ENCODE data around the gene FUNDC2. TPM values are rescaled to one million over a fixed set of nuclear protein-coding genes. Genes with fewer than 3 reads are reported as not detected.

The FUNDC2 gene
- total RNA-seq, 1 donor from 2014 or later: 207 TPM

GRCh38 chrX:155056877-155057792 lies 30.5 kb downstream of the FUNDC2 start:
- intact Hi-C loops (cut with DNase I): no loop called here
- peak; percentile 82 for DNase-seq (ENCODE audit: low spot score)

- intact Hi-C loops (cut with DNase I): no loop called here
- DNase-seq (ENCODE audit: low spot score): no peak
Observed at GRCh38 chrX:155061760-155062159, 35.1 kb downstream of the FUNDC2 start.

- no peak for DNase-seq (ENCODE audit: low spot score)
- intact Hi-C loops (cut with DNase I): no loop called here
Observed at GRCh38 chrX:155065035-155065734, 38.5 kb downstream of the FUNDC2 start.

- intact Hi-C loops (cut with DNase I): no loop called here
- no peak for DNase-seq (ENCODE audit: low spot score)
Observed at GRCh38 chrX:155068165-155068564, 41.5 kb downstream of the FUNDC2 start.

- intact Hi-C loops (cut with DNase I): no loop called here
- DNase-seq (ENCODE audit: low spot score): no peak
Observed at GRCh38 chrX:155069414-155069813, 42.8 kb downstream of the FUNDC2 start.

GRCh38 chrX:155070038-155070437 lies 43.4 kb downstream of the FUNDC2 start:
- no peak for DNase-seq (ENCODE audit: low spot score)
- intact Hi-C loops (cut with DNase I): loop anchor here (2.0 kb wide), 1 partner anchor 43 kb away; the partner anchor contains the start of gene FUNDC2

GRCh38 chrX:155070663-155070974 lies 44.0 kb downstream of the FUNDC2 start:
- intact Hi-C loops (cut with DNase I): loop anchor here (2.0 kb wide), 1 partner anchor 44 kb away; the partner anchor contains the start of gene FUNDC2
- no peak for DNase-seq (ENCODE audit: low spot score)

GRCh38 chrX:155070975-155071693 lies 44.5 kb downstream of the FUNDC2 start, which contains the start of the genes BRCC3, CMC4 and MTCP1:
Gene BRCC3 (plus strand): TSS chrX:155071508. CDS start chrX:155071528, 20 bp downstream.
Gene CMC4 (minus strand): TSS chrX:155071136. CDS start chrX:155064023, 7,113 bp downstream.
Gene MTCP1 (minus strand): TSS chrX:155071136. CDS start chrX:155066010, 5,126 bp downstream.
- DNase-seq (ENCODE audit: low spot score): peak; percentile 93
- intact Hi-C loops (cut with DNase I): loop anchor here (2.0 kb wide), 1 partner anchor 44 kb away; the partner anchor contains the start of gene FUNDC2

GRCh38 chrX:155071694-155072280 lies 45.1 kb downstream of the FUNDC2 start:
- no peak for DNase-seq (ENCODE audit: low spot score)
- intact Hi-C loops (cut with DNase I): loop anchor here (2.0 kb wide), 1 partner anchor 45 kb away; the partner anchor contains the start of gene FUNDC2

- intact Hi-C loops (cut with DNase I): no loop called here
- DNase-seq (ENCODE audit: low spot score): no peak
Observed at GRCh38 chrX:155086202-155086840, 59.7 kb downstream of the FUNDC2 start.

GRCh38 chrX:155086961-155087735 lies 60.5 kb downstream of the FUNDC2 start:
- DNase-seq (ENCODE audit: low spot score): no peak
- intact Hi-C loops (cut with DNase I): no loop called here

GRCh38 chrX:155094468-155095061 lies 67.9 kb downstream of the FUNDC2 start:
- intact Hi-C loops (cut with DNase I): no loop called here
- DNase-seq (ENCODE audit: low spot score): no peak

- intact Hi-C loops (cut with DNase I): no loop called here
- DNase-seq (ENCODE audit: low spot score): no peak
Observed at GRCh38 chrX:155105919-155106318, 79.3 kb downstream of the FUNDC2 start.

- no peak for DNase-seq (ENCODE audit: low spot score)
- intact Hi-C loops (cut with DNase I): no loop called here
Observed at GRCh38 chrX:155108427-155108826, 81.8 kb downstream of the FUNDC2 start.
